Tibial artery (tissue), 4 donors: ENCODE data around the gene GABRB3.

Experiments
- DNase-seq, 2 donors: peaks; one replicate each; pipeline ENCODE4 v3.0.0-alpha.2; 2019
- H3K27ac ChIP-seq, 2 donors: fragments of 200-600 bp; sonication (generic) in 1 of 2; 1 replicate in 1 of 2; 2 replicates in 1 of 2; pipeline ENCODE4 v1.5.1; 2018 to 2019; ENCODE audit warnings: mild to moderate bottlenecking in 1 of 2
- H3K27me3 ChIP-seq, 2 donors: fragments of 200-600 bp; sonication (generic) in 1 of 2; one replicate each; pipeline versions ENCODE4 v1.5.1 to v1.6.0; 2016 to 2019
- H3K36me3 ChIP-seq, 3 donors: fragments of 200-600 bp; sonication (generic) in 2 of 3; one replicate each; pipeline ENCODE4 v1.5.1; 2016 to 2019; ENCODE audit warnings: mild to moderate bottlenecking in 2 of 3
- H3K4me1 ChIP-seq, 4 donors: fragments of 200-600 bp; sonication (generic) in 2 of 4; 1 replicate in 3 of 4; 2 replicates in 1 of 4; pipeline ENCODE4 v1.5.1; 2016 to 2019
- H3K4me3 ChIP-seq, 2 donors: fragments of 200-600 bp; sonication (generic) in 1 of 2; 1 replicate in 1 of 2; 2 replicates in 1 of 2; pipeline ENCODE4 v1.5.1; 2018 to 2019; ENCODE audit warnings: mild to moderate bottlenecking in 2 of 2
- H3K9me3 ChIP-seq, 3 donors: fragments of 200-600 bp; sonication (generic) in 1 of 3; one replicate each; pipeline ENCODE4 v1.5.1; 2016 to 2019
- intact Hi-C: fragments of 100-400 bp; cut with DNase I; formaldehyde crosslinking; loops from one replicate; pipeline ENCODE4 v1.15.0; 2023; ENCODE audit warnings: low total_unique reads
- TF ChIP-seq, protein P1 (sequence below), 2 experiments: fragments of 200-600 bp in 1 of 2; fragments of 450-650 bp in 1 of 2; IDR thresholded peaks; one replicate each; pipeline ENCODE4 v1.5.1; 2017 to 2019; ENCODE audit warnings: antibody characterized with exemption in 2 of 2, mild to moderate bottlenecking in 1 of 2, moderate library complexity in 1 of 2

The GABRB3 gene

DNA sequence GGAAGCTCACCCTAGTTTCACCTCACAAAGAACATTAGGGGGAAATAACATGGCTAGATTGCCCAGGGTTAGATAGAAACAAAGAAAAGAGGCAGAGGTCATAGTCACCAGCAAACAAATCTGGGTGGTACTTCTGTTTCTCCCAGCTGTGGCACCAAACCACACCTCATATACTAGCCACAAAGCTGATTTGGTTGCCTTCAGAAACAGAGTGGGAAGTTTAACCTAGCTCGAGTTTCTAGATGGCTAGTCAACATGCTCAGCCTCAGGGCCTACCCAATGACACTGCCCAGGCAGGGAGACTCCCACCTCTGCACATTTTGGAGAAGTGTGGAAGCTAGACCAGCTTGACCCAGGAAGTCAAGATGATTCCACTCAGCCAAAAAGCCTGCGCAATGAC, 174.2 kb downstream of the GABRB3 start:
- TF ChIP-seq, protein P1, sequence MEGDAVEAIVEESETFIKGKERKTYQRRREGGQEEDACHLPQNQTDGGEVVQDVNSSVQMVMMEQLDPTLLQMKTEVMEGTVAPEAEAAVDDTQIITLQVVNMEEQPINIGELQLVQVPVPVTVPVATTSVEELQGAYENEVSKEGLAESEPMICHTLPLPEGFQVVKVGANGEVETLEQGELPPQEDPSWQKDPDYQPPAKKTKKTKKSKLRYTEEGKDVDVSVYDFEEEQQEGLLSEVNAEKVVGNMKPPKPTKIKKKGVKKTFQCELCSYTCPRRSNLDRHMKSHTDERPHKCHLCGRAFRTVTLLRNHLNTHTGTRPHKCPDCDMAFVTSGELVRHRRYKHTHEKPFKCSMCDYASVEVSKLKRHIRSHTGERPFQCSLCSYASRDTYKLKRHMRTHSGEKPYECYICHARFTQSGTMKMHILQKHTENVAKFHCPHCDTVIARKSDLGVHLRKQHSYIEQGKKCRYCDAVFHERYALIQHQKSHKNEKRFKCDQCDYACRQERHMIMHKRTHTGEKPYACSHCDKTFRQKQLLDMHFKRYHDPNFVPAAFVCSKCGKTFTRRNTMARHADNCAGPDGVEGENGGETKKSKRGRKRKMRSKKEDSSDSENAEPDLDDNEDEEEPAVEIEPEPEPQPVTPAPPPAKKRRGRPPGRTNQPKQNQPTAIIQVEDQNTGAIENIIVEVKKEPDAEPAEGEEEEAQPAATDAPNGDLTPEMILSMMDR (IDR thresholded peaks at IDR 0.05): no peak
- Histone ChIP-seq H3K9me3 (peaks cover 0 to 22% (median 10%) of the 10 kb centered on the region in 3 donors), H3K36me3 (no peaks in the 10 kb centered on the region), H3K27me3 (no peaks in the 10 kb centered on the region), H3K27ac (no peak overlapping the region), H3K4me3 (no peak overlapping the region), H3K4me1 (no peaks in the 10 kb centered on the region)
- no peak for DNase-seq
- intact Hi-C loops: no loop called here

DNA sequence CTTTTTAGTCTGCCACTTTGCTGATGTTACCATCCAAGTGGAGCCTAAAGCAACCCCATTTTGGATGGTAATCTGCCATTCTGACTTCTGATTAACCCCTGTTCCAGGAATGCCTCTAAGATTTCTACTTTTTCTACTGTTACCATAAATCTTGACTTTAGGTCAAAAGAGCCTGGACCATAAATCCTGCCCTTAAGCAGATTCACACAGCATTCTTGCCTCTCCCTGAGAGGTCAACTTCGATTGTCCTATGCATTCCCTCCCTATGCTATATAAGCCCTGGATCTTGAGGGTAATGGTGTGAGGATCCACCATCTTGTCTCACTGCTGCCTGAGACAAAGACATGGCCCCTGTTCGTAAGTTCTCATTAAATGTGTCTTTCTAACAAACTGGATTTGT, 177.3 kb downstream of the GABRB3 start:
- TF ChIP-seq, protein P1 (IDR thresholded peaks at IDR 0.05): no peak
- Histone ChIP-seq H3K27ac (no peak overlapping the region), H3K36me3 (no peaks in the 10 kb centered on the region), H3K27me3 (no peaks in the 10 kb centered on the region), H3K4me3 (no peak overlapping the region), H3K4me1 (no peaks in the 10 kb centered on the region), H3K9me3 (peaks cover 0 to 15% (median 10%) of the 10 kb centered on the region in 3 donors)
- no peak for DNase-seq
- intact Hi-C loops: no loop called here

DNA sequence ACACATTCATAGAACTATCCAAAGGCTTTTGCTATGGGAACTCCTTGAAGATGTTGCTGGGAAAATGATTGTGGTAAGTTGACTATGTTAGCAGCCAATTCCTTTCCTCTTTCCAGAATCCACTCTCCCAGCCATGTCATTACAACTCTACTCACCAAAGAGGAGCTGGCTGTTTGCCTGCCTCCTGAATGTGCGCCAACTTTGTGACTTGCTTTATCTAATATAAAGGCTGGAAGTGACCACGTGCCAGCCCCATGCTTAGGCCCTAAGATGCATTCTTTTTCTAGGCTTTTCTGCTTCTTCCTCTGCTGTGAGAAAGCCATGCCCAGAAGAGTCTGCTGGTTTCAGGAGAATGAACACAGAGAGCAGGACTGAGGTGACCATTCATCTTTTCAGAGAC, 182.2 kb downstream of the GABRB3 start:
- intact Hi-C loops: no loop called here
- Histone ChIP-seq H3K4me3 (no peak overlapping the region), H3K36me3 (no peaks in the 10 kb centered on the region), H3K4me1 (no peaks in the 10 kb centered on the region), H3K9me3 (no peaks in the 10 kb centered on the region), H3K27ac (no peak overlapping the region), H3K27me3 (no peaks in the 10 kb centered on the region)
- TF ChIP-seq, protein P1 (IDR thresholded peaks at IDR 0.05): no peak
- no peak for DNase-seq

DNA sequence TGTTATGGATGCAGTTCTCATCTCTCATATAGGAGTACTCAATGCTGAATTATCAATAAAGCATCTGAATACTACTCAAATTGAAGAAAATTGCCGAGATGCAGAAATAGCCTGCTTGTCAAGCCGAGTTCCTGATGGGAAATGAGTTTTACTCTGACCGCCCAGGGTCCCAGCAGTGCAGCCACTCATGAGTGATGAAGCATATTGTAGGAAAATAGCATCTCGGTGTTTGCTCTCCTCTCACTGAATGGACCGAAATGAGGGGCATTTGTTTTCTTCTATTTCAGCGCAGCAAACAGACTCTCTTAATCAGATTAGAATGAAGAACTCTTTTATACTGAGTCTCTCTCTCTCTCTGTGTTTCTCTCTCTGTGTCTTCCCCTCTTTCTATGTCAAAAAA, 190.0 kb downstream of the GABRB3 start:
- no peak for DNase-seq
- TF ChIP-seq, protein P1 (IDR thresholded peaks at IDR 0.05): no peak
- H3K4me1 ChIP-seq: no peaks in the 10 kb centered on the region

DNA sequence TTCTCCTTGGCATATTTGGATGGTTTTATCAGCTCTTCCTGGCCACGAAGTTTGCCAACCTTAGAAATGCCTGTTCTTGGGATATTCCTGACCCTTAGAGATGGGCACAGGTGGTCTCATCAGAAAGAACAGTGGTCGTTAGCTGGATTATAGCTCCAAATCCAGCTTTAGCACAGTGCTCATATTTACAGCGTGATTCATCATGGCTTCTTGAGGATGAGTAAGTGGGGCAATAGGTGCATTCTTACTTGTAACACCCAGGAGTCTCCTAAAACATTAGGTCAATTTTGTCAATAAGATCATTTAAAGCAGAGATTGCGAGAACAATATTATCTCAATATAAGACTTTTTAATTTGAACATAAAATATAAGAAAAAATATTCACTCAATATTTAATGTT, 191.9 kb downstream of the GABRB3 start:
- Histone ChIP-seq H3K27me3 (no peaks in the 10 kb centered on the region), H3K4me1 (no peaks in the 10 kb centered on the region), H3K36me3 (no peaks in the 10 kb centered on the region), H3K9me3 (no peaks in the 10 kb centered on the region), H3K4me3 (no peak overlapping the region), H3K27ac (no peak overlapping the region)
- intact Hi-C loops: no loop called here
- DNase-seq: no peak
- TF ChIP-seq, protein P1 (IDR thresholded peaks at IDR 0.05): no peak

More for the DNA sequence above, 190.0 kb downstream of the GABRB3 start:
- Histone ChIP-seq H3K27me3 (no peaks in the 10 kb centered on the region), H3K27ac (no peak overlapping the region), H3K36me3 (no peaks in the 10 kb centered on the region), H3K9me3 (no peaks in the 10 kb centered on the region), H3K4me3 (no peak overlapping the region)
- intact Hi-C loops: no loop called here
